ENCODE results near the gene SLC25A31.

- TF ChIP-seq CTCF (IDR thresholded peaks at IDR 0.05; ENCODE audit: insufficient read depth, low read length, poor library complexity, severe bottlenecking) (no peak), EZH2phosphoT487 (conservative IDR thresholded peaks at IDR 0.05; ENCODE audit: low read length) (no peak)
Observed at GRCh38 chr4:127777487-127777886, 47.3 kb downstream of the SLC25A31 start.

Data from SU-DHL-6 (cell line).